GM11168 (cell line): ENCODE data around the gene TSHZ2.
"Not testable (repeated sequence)": the region's sequence is repeated elsewhere in the genome, so short reads cannot be mapped to it uniquely, and the experiment has no call there.

Experiments
- in situ Hi-C: fragments of 300-500 bp; cut with MboI; formaldehyde crosslinking; loops from one replicate; pipeline ENCODE4 v1.12.0; 2022; ENCODE audit warnings: low sequenced_read_pairs; ENCODE audit not compliant: unreplicated experiment

Gene TSHZ2

DNA sequence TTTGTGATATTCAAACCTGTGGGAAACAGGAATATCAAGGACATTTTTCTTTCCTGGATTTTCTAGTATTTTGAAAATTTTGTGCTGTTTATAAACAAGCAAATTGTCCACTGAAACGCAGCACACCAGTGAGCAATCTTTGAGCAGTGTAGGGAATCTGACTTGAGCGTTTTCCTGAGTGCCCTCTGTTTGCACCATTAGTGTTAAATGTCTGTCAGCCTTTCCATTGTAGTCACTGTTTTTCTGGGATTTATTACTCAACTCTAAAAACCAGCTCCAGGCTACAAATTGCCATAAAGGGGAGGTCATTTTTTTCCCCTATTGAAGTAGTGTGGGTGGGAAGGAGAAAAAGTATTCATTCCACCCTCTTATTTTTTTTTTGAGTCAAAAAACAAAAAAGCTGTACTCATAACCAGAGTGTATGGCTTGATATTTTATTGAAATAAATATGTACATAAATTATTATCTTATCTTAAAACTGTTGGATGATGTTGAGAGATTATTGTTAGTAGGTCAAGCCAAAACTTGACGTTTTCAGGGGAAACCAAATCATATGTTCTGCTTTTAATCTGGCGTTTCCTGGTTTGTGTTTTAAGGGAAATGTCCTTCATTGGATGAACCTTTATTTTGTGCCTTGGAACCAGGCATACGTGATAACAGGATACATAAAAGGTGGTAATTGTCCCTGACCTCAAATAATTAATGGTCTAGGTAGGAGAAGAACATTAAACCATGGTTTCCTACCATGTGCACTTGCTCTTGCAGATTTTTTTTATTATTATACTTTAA, 51.8 kb downstream of the TSHZ2 start:
- in situ Hi-C loops = no loop called here

DNA sequence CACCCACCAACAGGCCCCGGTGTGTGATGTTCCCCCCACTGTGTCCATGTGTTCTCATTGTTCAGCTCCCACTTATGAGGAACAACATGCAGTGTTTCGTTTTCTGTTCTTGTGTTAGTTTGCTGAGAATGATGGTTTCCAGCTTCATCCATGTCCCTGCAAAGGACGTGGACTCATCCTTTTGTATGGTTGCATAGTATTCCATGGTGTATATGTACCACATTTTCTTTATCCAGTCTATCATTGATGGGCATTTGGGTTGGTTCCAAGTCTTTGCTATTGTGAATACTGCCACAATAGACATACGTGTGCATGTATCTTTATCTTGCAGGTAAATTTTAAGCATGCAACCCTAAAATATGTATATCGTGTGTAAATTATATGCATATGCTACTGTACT, 52.5 kb downstream of the TSHZ2 start:
- in situ Hi-C loops = not testable (repeated sequence)

DNA sequence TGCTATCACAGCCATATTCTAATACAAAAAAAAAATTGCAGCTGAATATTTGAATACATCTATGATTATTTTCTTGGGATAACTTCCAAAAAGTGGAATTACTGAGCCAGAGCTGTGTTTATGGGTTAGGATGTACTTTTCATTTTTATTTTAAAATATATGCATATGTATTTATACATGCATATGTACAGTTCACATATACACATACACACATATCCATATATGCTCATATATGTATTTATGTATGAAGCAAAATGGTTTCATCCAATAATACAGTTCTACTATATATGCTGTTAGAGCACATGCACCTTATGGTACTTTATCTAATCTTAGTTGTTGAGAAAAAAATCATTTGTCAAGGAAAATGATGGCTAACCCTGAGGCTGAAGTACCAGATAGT, 54.9 kb downstream of the TSHZ2 start:
- in situ Hi-C loops = no loop called here

DNA sequence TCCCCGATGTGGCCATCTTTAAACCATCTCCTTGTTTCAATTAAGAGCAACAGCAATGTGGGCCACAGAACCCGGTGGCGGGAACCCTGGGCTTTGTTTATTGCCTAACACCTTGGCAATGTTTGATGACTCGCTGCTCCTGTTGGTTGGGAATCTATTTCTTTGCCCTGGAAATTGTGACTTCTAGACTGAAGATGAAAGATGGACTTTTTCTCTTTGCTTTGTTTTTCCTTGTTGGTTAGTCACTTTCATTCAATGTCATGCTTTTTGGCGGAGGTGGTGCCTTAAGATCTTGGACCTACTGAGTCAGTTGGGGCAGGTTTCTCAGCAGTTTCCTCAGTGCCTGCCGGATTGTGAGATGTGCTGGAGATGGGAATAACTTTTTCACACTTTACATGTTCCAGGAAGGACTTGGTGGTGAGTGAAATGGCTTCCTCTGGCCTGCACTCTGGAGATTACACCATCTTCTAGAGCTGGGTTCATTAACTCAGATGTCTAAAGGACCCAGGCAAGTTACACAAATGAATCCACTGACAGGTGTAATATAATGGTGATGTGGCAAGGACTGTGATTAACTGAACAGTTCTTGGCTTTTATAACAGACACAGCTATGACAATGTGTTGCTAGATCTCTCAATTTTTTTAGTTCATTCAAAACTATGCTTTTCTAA, 56.3 kb downstream of the TSHZ2 start:
- in situ Hi-C loops = no loop called here

DNA sequence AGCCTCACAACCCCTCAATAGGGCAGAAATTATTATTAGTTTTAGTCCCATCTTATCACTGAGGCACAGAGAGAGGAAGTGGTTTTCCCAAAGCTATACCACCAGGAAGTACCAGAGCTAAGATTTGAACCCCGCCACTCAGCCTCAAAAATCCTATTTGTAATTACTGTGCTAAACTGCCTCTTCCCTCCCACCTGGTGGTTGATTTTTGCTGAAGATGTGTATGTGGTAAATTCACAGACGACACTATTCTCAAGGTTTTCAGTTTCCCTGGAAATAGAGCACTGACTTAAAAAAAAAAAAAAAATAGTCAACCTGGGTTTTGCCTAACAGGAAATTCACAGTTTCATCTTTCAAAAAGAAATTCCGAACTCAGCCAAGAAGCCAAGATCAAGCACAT, 57.9 kb downstream of the TSHZ2 start:
- in situ Hi-C loops = no loop called here

DNA sequence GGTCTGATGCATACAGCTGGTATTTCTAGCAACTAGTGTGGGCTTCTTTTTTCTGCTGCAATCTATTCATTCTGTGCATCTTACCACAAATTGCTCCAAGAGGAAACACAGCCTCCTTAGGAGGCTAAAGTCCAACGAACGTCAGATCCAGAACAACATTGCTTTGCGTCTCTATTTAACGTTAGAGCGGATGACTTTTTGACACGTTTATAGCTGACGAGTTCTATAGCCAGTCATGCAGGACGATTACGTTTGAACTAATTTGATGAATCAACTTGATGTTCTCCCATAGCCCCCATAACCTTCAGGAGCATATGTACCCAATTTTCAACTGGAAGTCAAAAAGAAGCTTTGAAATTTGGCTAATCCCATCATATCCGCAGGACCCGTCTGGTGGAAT, 59.9 kb downstream of the TSHZ2 start:
- in situ Hi-C loops = no loop called here

DNA sequence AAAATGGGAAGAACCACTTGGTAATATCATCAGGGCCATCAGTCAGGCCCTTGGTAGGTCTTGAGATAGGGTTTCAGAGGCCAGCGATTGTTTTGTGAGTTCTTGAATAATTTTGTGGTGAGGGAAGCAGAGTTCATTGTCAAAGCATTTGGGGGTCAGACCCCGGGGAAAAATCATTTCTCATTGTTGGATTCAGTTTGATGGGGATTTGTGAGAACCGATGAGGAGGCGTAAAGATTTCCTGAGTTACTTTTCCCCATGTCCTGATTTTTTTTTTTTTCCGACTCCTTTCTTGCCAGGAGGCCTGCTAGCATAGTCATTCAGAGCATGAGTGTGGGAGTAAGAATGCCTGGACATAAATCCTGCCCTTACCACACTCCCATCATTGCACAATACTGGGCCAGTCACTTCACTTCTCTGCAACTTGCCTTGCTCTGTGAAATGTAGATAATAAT, 60.3 kb downstream of the TSHZ2 start:
- in situ Hi-C loops = no loop called here

DNA sequence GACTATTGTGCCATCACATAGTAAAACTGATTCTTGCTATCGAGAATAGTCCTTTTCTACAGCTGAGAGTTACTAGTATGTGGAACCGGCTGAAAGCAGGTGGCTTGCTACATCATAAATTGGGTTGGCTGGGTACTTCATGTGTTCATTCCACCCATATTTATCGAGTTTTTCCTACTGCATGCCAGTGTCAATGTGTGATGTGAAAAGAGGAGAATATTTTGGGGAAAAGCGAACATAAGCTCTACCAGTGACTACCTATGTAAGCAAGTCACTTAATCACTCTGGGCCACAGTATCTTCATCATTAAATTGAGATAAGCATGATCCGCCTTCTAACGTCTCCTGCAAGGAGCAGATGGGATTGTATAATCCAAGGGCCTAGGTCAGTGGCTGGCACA, 61.0 kb downstream of the TSHZ2 start:
- in situ Hi-C loops = no loop called here

DNA sequence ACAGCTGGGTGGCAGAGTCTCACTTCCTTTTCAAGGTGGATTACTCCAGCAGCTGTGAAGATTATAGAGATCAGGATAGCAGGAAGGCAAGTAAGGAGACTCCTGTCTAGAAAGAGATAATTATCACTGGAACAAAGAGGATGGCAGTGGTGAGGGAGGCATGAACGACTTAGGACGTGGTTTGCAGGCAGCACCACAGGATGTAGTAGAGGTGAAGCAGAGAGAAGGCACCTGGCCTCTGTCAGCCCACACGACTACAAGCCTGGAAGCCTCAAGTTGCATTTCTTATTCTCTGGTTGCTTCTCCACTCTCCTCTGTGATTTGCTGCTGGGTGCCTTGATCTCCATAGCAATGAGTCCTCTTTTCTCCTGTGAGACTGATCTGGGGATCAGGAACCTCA, 62.7 kb downstream of the TSHZ2 start:
- in situ Hi-C loops = no loop called here

DNA sequence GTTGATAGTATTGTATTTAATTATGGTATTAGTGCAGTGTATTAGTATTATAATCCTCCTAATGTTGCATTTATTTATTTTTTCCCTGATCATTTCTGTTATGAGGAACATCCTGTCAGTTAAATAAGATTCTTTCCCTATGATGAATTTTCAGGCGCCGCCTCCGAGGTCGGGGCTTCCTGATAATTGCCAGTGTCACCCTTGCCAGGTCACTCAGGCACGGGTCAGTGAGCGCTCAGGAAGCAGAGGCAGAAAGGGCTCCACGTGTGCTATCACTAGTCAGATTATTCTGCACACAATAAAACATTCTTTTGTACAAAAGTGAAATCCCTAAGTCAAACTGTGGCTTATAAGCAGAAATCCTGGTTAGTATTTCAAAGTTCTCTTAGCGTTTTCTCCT, 64.8 kb downstream of the TSHZ2 start:
- in situ Hi-C loops = no loop called here

DNA sequence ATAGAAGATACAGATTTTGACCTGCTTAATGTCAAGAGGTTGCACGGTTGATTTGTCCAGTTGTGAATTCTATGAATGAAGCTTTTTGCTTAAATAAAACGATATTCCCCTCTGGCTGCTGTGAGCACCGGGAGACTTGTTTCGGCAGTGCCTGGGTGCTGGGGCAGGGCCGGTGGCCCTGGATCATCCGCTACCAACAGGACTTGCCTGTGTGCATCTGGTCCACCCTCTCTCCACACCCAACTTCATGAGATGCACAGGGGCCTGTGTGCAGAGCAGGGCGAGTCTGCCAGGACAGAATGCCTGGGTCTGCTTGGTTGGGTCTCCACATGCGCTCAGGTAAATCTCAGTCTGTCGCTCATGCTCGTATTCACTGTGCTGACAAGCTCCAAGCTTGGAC, 65.5 kb downstream of the TSHZ2 start:
- in situ Hi-C loops = no loop called here

DNA sequence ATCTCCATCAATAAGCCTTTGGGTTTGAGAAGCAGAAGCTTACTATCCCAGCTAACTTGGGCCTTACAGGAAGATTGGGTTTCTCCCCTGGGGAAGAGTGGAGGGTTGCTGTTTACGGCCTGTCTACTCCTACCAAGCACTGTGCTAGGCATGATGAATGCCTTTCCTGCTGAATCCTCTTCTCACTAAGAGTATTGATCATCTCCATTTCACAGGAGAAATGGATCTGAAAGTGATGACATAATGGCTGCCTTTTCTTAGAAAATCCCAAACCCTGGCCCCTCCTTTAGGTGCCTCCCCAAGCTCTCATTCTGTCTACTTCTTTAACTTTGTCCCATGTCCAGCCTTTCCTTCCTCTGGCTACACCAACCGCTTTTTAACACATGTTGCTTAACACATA, 66.1 kb downstream of the TSHZ2 start:
- in situ Hi-C loops = no loop called here

DNA sequence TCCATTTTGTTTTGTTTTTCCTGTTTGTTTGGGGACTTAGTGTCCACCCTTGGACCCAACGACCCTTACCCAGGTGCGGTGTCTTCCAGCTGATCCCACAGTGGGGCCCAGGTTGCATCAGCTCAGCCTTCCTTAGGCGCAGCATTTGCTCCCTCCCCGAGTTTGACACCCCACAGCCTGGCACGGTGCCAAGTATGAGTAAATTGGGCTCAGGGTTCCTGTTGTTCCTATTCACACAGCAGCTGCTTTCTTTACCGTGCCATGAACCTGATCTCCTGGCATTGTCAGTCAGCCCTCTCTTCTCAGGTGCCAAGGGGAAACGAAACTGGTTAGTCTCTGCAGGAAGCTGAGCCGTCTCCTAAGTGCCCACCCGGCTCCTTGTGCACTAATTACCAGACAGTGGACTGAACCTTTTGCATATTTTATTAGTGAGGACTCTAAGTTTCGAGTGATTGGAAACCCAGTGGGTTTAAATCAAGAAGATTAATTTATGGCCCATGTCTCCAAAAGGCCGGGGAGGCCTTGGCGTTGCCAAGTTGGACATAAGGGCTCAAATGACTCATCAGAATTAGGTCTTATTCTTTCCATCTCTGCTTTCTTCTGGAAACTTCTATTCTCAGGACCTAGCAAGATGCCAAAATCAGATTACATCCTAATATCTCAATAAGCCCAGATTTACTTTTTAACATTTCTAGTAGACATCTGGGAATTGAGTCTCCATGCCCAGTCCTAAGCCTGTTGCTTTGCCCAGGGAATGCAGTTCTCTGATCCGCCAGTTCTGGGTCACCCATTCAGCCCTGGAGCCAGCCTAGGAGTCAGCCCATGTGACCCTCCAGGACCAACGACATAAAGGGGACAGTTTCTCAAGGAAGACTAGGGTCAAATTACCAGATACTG, 68.8 kb downstream of the TSHZ2 start:
- in situ Hi-C loops = no loop called here

DNA sequence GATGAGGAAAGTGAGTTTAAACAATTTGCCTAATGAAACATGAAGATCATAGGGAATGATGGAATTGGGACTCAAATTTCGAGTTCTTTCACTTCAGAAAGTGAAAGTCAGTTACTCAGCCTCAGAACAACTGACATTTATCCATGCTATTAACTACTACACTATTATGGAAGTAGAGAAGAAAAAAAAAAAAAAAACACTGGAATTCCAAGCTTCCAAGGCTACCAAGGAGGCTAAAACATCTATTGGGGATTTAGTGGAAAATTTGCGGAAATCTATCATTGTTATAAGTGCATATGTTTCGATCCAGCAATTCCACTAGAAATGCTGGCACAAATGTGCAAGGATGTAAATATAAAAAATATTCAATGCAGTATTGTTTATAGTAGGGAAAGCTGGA, 70.4 kb downstream of the TSHZ2 start:
- in situ Hi-C loops = no loop called here

DNA sequence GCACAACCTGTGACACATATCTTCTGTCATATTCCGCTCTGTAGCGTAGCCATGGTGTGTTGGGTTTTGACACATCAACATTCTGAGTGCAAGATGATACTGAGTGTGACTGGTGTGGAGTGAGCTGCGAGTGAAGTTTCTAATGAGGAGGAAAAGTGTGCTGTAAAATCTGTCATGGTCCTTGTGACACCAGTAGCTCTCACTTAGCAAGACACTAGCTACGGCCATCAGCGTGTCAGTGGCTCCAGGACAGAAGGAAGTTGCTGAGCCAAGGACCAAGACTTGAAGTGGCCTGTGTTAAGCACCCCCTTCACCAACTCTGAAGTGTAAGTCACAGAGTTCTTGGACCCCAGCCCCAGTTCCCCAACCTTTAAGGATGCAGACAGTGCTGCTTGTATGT, 72.1 kb downstream of the TSHZ2 start:
- in situ Hi-C loops = no loop called here

DNA sequence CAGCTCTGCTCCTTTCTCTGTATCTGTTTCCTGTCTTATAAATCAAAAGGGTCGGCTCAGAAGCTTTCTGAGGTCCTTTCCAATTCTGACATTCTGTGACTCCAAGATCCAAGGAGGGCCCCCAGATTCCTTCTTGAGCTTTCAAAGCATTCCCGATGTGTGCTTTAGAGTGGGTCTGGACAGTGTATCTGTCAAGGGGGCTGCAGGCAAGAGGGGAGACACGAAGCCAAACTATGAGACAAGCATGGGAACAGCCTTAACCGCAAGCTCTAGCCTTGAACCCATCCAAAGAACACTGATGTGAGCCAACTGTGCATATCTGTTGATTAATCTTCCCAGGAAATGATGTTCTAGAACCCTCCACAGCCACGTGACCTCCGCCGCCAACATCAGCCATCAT, 73.8 kb downstream of the TSHZ2 start:
- in situ Hi-C loops = no loop called here

DNA sequence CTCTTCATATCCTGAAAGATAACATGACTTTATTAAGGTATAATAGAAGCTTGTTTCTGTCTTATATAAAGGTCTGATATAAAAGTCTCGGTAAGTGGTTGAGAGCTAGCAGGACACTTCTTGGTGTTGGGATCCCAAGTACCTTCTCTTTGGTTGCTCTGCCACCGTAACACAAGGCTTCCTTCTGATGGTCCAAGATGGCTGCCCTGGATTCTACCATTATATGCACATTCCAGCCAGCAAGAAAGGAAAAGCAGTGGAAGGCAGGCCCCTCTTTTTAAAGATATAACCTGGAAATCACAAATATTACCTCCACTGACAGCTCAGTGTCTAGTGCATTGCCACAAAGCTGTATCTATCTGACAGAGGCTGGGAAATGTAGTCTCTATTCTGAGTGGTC, 75.0 kb downstream of the TSHZ2 start:
- in situ Hi-C loops = no loop called here

DNA sequence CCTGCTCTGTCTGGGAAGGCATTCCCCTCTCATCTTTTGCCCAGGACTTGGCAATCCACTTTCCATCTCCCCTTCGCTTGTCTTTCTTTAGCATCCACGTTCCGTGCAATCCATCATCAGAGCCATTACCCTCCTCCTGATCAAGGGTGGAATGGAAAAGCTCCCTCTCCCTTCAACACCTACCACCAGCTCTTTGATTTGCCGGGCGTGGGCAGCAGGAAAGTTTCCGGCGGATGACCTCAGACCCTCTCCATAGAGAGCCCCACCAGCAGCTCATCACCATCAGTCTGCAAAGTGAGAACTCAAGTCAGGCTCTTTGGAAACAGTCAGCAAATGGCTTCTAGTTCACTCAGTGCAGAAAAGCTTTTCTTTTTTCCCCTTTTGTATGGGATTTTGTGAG, 76.2 kb downstream of the TSHZ2 start:
- in situ Hi-C loops = no loop called here

DNA sequence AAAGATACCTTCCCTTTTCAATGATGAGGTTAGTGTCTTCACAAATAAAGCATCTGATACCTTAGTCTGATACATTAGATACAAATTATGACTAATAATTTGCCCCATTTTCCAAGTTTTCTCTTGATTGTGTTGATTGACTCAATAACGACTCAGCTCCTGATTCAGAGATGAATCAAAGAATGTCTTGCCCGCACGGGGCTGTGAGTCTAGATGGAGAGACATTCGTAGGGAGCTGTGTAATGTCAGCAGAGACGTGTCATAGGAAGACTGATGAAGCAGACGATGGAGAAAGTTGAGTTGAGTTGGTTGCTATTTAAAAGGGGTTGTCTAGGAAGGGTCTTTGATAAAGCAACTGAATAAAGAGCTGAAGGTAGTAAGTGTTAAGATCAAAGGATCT, 78.2 kb downstream of the TSHZ2 start:
- in situ Hi-C loops = no loop called here

DNA sequence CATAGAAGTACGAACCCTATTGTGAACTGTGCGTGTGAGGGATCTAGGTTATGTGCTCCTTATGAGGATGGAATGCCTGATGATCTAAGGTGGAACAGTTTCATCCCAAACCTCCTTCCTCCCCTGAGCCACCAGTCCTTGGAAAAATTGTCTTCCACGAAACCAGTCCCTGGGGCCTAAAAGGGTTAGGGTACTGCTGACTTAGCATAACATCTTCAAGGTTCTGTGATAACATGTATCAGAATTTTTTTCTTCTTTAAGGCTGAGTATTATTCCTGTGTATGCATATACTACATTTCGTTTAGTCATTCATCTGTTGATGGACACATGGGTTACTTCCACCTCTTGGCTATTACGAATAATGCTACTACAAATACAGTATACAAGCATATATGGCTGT, 80.2 kb downstream of the TSHZ2 start:
- in situ Hi-C loops = no loop called here

DNA sequence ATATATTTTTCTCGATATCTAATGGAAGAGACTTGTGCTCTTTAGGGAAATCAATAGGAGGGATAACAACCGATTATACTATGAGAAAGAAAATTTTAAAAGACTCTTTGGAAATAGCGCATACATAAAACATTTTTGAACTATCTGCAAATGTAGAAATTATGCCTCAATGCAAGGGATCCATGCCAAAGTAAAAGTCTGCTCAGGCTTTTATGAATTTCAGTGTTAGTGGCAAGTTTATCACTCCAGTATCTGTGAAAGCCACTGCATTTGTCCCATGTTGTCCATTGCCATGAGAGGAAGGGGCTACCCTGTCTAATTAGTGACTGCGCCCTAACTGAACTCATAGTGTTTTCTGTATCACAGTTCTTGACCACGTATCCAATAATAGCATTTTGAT, 81.4 kb downstream of the TSHZ2 start:
- in situ Hi-C loops = no loop called here
